ENCODE data around the gene MKI67.
A peak's percentile ranks its signal among the peaks of the same experiment; 100 is the strongest.

The MKI67 gene

DNA sequence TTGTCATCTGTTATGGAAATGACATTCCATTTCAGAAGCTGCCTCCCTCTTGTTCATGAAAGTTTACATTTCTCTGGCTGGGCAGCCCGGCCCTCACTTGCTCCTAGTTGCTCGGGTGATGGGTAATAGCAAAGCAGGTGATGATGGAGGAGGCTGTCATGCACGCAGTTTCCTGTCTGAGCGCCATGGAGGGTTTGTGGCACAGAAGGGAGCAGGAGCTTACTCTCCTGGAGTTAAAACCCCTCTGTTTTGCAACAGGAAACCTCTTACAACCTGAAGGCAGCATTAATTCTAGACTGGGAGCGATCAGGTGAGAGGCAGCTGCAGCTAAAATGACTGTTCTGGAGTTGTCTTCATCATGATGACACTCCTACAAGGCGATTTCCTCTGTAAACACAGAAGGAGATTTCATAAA lies 34.1 kb upstream of the MKI67 start:
- no peak for FAIRE-seq
- no peak for TF ChIP-seq POLR2A (IDR thresholded peaks at IDR 0.05; ENCODE audit: low read depth, low read length)
- no peak for TF ChIP-seq TAF1 (IDR thresholded peaks at IDR 0.05; ENCODE audit: borderline replicate concordance, low read depth, low read length)
- no peak for TF ChIP-seq POLR2AphosphoS5 (IDR thresholded peaks at IDR 0.05; ENCODE audit: low read depth, low read length)
- no peak for DNase-seq (ENCODE audit: insufficient read length)

DNA sequence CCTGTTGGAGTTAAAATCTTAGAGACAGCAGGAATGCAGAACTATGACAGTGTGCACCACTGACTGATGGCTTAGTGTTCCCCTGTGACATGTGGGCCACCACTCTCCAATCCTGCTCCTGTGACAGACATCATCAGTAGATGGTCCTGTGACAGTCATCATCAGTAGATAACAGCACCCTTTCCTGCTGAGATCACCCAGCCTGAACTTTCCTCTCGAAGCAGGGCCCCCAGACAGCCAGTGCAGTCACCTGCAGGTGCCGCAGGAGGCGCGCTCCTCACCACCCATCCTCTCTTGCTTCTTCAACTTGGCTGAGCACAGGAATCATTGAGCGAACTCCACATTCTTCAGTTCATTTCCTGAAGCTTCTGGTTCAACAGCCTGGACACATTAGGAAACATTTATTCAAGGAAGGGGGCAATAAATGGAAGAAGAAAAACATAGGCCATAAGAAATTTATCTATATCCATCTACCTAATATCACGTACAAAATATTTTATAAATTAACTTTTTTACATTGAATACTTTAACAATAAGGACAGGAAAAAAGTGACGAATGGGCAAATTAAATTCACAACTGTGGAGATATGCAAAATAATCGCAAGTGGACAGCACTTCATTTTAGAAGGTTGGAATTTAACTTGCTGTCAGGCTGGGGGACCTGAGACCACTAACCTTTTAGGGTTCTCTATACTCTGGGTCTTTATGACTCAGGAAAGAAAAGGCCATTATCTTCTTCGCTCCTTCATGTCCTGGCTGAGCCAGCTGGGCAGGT lies 32.0 kb upstream of the MKI67 start:
- TF ChIP-seq POLR2A (IDR thresholded peaks at IDR 0.05; ENCODE audit: low read depth, low read length) (no peak), TAF1 (IDR thresholded peaks at IDR 0.05; ENCODE audit: borderline replicate concordance, low read depth, low read length) (no peak), POLR2AphosphoS5 (IDR thresholded peaks at IDR 0.05; ENCODE audit: low read depth, low read length) (no peak)
- FAIRE-seq: no peak
- no peak for DNase-seq (ENCODE audit: insufficient read length)

DNA sequence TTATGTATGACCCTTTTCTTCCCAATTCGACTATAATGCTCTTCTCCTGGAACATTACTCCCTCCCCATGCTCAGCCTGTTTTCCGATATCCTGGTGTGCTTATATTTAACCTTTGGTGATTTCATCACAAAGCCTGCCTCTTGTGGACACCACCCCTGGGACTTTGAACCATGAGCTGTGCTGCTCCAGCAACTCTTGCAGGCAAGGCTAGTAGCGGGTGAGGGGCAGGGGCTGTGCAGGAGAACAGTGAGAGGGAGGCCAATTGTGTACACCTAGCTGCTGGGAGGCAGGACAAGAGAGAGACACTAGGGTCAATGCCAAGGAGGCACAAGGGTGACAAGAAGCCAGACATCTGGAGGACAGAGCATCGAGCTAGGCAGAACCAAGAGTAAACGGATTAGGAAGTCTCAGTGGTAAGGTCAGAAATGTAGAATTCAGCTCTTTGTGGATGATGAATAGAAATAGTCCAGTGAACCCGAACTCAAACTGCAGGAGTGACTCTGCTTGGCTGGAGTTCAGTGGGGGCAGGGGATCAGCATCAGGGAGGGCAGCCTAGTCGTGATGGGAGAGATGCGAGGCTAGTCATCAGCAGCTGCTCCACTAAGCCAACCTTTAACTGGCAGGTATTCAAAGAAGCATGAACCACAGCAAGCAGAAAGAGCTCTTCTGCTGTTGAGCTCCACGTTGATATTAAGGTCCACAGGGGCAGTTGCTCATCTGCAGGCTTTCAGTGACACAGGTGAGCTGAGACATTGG lies 31.0 kb upstream of the MKI67 start:
- DNase-seq (ENCODE audit: insufficient read length): no peak
- TF ChIP-seq TAF1 (IDR thresholded peaks at IDR 0.05; ENCODE audit: borderline replicate concordance, low read depth, low read length) (no peak), POLR2AphosphoS5 (IDR thresholded peaks at IDR 0.05; ENCODE audit: low read depth, low read length) (no peak), POLR2A (IDR thresholded peaks at IDR 0.05; ENCODE audit: low read depth, low read length) (no peak)
- FAIRE-seq: no peak

DNA sequence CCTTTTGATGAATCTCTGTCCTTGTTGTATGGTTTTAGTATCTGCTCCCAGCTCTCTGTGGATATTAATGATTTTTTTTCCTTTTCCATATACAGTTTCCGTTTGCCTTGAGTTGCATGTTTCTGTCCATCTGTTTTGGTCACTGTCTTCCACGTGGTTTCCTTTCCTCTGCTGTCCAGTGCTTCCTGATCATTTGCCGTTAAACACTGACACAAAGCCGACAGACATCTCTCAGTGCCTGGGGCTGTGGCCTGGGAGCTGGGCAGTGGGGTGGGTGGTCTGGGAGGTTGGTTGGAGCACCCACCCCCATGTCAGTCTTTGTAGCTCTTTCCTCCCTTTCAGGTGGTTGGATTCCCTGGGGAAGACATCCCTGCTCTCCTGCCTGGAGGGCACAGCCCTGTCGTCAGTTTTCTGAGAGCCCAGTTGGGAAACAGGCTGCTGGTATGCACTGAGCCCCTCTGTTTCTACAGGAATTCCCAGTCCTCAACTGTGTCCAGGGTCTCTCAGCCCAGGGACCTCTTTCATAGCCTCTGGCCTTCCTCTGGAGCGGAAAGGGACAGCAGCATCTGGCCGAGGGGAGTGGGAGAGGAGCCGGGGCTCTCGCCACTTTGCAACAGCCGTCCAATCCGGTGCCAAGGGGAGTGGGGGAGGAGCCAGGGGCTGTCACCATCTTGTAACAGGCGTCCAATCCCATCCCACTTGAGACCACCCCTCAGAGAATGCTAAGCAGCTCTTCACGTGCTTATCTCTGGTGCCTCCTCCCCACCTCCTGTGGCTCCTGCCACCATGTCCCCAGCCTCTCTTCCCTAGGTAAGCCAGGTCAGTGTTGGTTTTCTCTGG lies 26.7 kb upstream of the MKI67 start:
- TF ChIP-seq POLR2AphosphoS5 (IDR thresholded peaks at IDR 0.05; ENCODE audit: low read depth, low read length): no peak
- TF ChIP-seq TAF1 (IDR thresholded peaks at IDR 0.05; ENCODE audit: borderline replicate concordance, low read depth, low read length): no peak
- no peak for TF ChIP-seq POLR2A (IDR thresholded peaks at IDR 0.05; ENCODE audit: low read depth, low read length)
- FAIRE-seq: no peak
- DNase-seq (ENCODE audit: insufficient read length): no peak

DNA sequence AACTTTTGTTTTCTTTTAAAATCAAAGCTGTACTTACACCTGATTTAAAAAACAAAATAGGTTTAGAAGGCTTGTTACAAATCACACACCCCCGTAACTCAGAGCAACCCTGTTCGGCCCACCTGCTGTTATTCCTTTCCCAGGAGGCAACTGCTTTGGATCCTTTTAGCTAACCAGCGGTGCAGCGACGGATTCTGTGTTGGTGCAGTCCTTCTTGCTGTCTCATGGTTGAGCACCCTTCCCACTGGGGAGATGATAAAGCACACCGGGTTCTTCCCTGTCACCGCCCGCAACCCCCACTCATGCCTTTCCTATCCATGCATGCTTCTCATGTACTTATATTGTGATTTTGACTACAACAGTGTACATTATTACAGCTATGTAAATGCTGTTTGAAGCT lies 24.8 kb upstream of the MKI67 start:
- no peak for TF ChIP-seq TAF1 (IDR thresholded peaks at IDR 0.05; ENCODE audit: borderline replicate concordance, low read depth, low read length)
- TF ChIP-seq POLR2AphosphoS5 (IDR thresholded peaks at IDR 0.05; ENCODE audit: low read depth, low read length): no peak
- no peak for TF ChIP-seq POLR2A (IDR thresholded peaks at IDR 0.05; ENCODE audit: low read depth, low read length)
- FAIRE-seq (no peak), DNase-seq (ENCODE audit: insufficient read length) (no peak)

DNA sequence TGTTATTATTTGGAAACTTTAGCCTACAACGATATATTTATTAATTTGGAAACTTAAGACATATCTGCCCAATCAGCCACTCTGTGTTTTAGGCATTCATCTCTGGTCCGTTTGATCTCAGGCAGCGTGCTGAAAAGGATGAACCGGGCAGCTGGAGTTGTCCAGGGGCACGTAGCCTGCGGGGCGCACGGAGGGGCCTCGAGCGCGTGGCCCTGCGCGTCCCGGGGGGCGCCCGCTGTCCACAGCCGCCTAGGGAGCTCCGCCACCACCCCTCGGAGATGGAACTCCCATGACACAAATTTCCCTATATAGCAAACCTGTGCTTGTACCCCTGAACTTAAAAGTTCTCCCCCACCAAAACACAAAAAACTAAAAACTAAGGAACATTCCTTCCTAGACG lies 24.3 kb upstream of the MKI67 start:
- no peak for TF ChIP-seq POLR2AphosphoS5 (IDR thresholded peaks at IDR 0.05; ENCODE audit: low read depth, low read length)
- no peak for TF ChIP-seq TAF1 (IDR thresholded peaks at IDR 0.05; ENCODE audit: borderline replicate concordance, low read depth, low read length)
- TF ChIP-seq POLR2A (IDR thresholded peaks at IDR 0.05; ENCODE audit: low read depth, low read length): no peak
- FAIRE-seq (no peak), DNase-seq (ENCODE audit: insufficient read length) (no peak)

DNA sequence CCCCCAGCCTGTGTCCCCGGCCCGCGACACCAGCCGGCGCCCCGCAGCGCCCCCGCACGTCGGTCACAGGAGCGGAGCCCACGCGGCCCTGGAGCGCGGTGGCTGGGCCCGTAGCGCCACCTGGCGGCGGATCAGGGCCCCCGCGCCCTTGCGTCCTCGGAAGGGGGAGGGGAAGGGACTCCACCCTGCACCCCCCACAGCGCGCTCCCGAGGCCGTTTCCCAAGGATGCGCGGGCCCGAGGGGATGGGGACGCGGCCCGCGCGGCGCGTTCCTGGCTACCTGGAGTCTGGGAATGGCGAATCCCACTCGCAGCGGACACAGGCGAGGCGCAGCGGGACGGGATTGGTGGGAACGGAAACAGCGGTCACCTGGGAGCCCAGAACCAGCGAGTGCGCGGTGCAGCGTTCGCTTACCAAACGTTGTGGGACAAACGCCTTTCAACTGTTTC lies 23.8 kb upstream of the MKI67 start:
- FAIRE-seq (peak; percentile 94), DNase-seq (ENCODE audit: insufficient read length) (peak; percentile 89)
- TF ChIP-seq POLR2A (IDR thresholded peaks at IDR 0.05; ENCODE audit: low read depth, low read length) (no peak), POLR2AphosphoS5 (IDR thresholded peaks at IDR 0.05; ENCODE audit: low read depth, low read length) (no peak), TAF1 (IDR thresholded peaks at IDR 0.05; ENCODE audit: borderline replicate concordance, low read depth, low read length) (no peak)

DNA sequence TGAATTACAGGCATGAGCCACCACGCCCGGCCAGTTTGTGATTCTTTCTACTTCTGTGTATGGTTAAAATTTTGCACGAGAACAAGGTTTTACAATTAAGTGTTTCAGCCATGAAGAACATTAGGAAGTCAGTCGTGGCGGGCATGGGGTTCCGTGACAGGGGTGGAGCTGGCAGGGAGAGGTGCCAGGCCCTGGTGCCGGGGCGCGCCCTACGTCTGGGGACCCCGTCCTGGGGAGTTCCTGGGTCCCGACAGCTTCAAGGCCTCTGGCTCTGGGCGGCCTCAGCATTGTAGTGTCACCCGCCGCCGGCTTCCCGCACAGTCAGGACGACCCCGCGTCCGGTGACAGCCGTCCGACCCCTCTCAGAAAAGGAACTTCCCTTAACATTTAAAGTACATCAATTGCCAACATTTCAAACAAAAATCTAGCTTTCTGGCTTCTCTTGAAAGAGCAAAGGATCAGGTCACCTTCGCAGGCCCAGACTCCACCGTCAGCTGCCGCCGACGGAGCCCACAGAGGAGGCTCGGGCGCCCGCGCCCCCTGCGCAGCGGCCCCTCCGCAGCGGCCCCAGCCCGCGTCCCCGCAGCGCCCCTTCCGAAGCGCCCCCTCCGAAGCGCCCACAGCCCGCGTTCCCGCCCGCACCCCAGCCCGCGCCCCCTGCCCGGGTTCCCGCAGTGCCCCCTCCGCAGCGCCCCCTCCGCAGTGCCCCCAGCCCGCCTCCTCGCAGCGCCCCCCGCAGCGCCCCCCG lies 23.2 kb upstream of the MKI67 start:
- DNase-seq (ENCODE audit: insufficient read length): no peak
- no peak for TF ChIP-seq POLR2AphosphoS5 (IDR thresholded peaks at IDR 0.05; ENCODE audit: low read depth, low read length)
- no peak for FAIRE-seq

DNA sequence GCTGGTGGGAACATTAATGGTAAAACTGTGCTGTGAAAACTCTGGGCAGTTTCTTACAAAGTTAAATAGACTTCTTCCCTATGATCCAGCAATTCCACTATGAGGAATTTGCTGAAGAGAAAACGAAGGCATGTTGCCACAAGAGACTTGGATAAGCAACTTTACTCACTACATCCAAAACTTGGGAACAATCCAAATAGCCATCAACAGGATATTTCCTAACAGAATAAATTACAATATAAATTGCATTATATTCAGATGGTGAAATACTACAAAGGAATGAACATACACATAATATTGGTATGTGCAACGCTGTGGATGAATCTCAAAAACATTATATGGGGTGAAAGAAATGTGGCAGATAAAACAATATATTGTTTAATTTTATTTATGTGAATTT lies 21.4 kb upstream of the MKI67 start:
- DNase-seq (ENCODE audit: insufficient read length) (no peak), FAIRE-seq (no peak)
- TF ChIP-seq POLR2A (IDR thresholded peaks at IDR 0.05; ENCODE audit: low read depth, low read length) (no peak), POLR2AphosphoS5 (IDR thresholded peaks at IDR 0.05; ENCODE audit: low read depth, low read length) (no peak), TAF1 (IDR thresholded peaks at IDR 0.05; ENCODE audit: borderline replicate concordance, low read depth, low read length) (no peak)

DNA sequence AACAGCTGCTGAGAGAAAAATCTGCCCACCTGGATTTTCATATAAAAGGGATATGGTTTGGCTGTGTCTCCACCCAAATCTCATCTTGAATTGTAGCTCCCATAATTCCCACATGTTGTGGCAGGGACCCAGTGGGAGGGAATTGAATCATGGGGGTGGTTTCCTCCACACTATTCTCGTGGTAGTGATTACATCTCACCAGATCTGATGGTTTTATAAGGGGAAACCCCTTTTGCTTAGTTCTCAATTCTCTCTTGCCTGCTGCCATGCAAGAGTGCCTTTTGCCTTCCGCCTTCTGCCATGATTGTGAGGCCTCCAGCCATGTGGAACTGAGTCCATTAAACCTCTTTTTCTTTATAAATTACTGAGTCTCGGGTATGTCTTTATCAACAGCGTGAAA lies 20.8 kb upstream of the MKI67 start:
- DNase-seq (ENCODE audit: insufficient read length): no peak
- no peak for FAIRE-seq
- no peak for TF ChIP-seq TAF1 (IDR thresholded peaks at IDR 0.05; ENCODE audit: borderline replicate concordance, low read depth, low read length)
- no peak for TF ChIP-seq POLR2A (IDR thresholded peaks at IDR 0.05; ENCODE audit: low read depth, low read length)
- no peak for TF ChIP-seq POLR2AphosphoS5 (IDR thresholded peaks at IDR 0.05; ENCODE audit: low read depth, low read length)

DNA sequence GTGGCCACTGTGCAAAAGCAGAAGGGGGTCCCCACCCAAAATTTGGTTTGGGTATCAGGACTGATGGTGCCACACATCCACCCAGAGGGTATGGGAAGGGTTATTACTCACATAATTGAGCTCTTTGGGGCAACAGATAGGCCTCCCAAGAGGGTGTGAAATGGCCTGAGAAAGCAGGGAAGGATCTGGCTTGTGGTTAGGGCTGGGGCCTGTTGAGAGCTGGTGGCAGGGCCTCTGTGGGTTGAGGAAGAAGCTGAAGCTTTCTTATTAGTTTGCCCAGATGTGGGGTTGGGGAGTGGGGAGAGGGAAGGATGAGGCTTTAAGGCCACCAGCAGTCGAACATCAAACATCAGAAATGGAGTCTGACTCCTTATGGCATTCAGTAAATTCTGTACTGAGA lies 18.3 kb upstream of the MKI67 start:
- FAIRE-seq: no peak
- DNase-seq (ENCODE audit: insufficient read length): no peak
- TF ChIP-seq POLR2AphosphoS5 (IDR thresholded peaks at IDR 0.05; ENCODE audit: low read depth, low read length) (no peak), POLR2A (IDR thresholded peaks at IDR 0.05; ENCODE audit: low read depth, low read length) (no peak), TAF1 (IDR thresholded peaks at IDR 0.05; ENCODE audit: borderline replicate concordance, low read depth, low read length) (no peak)
